ENCODE data around the gene MIER1.
"Not testable (repeated sequence)": the region's sequence is repeated elsewhere in the genome, so short reads cannot be mapped to it uniquely, and the experiment has no call there.

The MIER1 gene

DNA sequence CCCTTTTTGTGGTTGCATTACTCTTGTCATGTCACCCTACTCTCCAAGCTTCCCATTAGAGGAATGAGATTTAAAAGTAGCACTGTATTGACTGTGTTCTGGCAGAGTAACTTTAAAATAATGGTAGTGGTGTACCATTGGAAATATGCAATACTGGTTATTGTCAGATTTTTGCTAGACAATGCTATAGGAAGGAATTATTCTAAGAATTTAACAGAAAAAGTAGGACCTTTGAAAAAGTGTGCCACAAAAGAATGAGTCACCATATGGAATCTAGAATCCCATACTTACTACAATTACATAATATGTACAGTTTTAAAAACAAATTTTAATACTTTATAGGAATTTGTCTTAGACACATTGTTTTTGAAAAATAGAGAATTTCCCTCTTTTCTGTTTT lies 13.8 kb downstream of the MIER1 start:
- no peak for DNase-seq (ENCODE audit: low spot score)

DNA sequence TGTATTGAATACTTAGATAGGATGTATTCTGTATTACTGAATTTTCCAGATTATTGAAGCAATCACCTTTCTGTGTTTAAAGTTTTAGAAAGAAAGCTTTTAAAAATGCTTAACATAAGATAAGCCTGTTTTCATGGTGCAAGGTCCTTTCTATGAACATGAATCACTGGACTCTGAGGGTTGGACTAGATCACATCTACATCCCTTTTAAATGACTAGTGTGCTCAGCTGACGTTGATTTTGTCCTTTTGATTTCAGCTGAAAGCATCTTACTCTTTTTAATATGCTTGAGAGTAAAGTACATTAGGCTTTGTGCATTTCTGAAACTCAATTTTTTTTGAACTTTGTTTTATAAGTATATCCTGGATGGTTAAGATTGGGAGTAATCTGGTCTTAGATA lies 16.2 kb downstream of the MIER1 start:
- no peak for DNase-seq (ENCODE audit: low spot score)

DNA sequence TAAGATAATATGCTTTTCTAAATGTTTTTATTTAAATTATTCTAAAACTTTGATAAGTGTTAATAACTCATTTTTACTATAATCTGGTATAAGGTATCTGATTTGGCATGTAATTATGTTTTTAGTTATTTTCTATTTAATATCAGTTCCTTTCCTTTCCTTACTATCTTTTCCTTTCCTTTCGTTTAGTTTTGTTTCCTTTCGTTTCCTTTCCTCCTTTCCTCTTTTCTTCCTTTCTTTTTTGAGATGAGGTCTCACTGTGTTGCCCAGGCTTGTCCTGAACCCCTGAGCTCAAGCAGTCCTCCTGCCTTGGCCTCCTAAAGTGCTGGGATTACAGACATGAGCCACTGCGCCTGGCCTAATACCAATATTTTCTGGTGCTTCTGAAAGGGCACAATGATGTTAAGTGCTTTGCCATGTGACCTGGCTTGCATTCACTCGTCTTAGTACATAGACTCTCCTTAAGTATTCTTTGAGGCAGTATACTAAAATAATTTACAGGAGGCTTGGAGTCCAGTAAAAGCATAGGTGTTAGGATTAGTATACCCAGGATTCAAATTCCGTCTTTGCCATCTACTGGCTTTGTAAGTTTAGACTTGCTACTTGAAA lies 18.7 kb downstream of the MIER1 start:
- DNase-seq (ENCODE audit: low spot score) = no peak

GRCh38 chr1:66944330-66945274 lies 19.8 kb downstream of the MIER1 start:
- no peak for DNase-seq (ENCODE audit: low spot score)

GRCh38 chr1:66945316-66945715 lies 20.5 kb downstream of the MIER1 start:
- DNase-seq (ENCODE audit: low spot score) = no peak

- no peak for DNase-seq (ENCODE audit: low spot score)
Observed at GRCh38 chr1:66947267-66947666, 22.5 kb downstream of the MIER1 start.

DNA sequence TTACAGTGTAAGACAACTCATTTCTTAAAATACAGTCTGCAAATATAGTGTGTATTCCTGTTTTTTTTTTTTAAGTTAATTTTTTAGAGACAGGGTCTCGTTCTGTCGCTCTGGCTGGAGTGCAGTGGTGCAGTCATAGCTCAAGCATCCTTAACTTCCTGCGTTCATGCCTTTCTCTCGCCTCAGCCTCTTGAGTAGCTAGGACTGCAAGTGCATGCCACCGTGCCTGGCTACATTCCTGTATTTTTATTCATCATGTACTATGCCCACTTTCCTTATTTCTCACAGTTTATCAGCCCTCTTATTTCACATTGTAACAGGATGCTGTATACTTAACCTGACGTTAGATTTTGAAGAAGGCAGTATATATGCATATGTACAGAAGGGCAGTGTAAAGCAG lies 26.7 kb downstream of the MIER1 start:
- DNase-seq (ENCODE audit: low spot score) = no peak

- no peak for DNase-seq (ENCODE audit: low spot score)
Observed at GRCh38 chr1:66954208-66954607, 29.4 kb downstream of the MIER1 start.

- DNase-seq (ENCODE audit: low spot score) = no peak
Observed at GRCh38 chr1:66957938-66958337, 33.1 kb downstream of the MIER1 start.

DNA sequence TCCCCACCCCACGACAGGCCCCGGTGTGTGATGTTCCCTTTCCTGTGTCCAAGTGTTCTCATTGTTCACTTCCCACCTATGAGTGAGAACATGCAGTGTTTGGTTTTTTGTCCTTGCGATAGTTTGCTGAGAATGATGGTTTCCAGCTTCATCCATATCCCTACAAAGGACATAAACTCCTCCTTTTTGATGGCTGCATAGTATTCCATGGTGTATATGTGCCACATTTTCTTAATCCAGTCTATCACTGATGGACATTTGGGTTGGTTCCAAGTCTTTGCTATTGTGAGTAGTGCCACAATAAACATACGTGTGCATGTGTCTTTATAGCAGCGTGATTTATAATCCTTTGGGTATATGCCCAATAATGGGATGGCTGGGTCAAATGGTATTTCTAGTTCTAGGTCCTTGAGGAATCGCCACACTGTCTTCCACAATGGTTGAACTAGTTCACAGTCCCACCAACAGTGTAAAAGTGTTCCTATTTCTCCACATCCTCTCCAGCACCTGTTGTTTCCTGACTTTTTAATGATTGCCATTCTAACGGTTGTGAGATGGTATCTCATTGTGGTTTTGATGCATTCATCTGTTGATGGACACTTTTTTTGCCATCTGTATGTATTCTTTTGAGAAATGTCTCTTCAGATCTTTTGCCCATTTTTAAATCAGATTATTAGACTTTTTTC lies 41.5 kb downstream of the MIER1 start:
- DNase-seq (ENCODE audit: low spot score) = not testable (repeated sequence)

GRCh38 chr1:66968574-66968973 lies 43.8 kb downstream of the MIER1 start:
- DNase-seq (ENCODE audit: low spot score) = no peak

- no peak for DNase-seq (ENCODE audit: low spot score)
Observed at GRCh38 chr1:66978201-66978600, 53.4 kb downstream of the MIER1 start.

- DNase-seq (ENCODE audit: low spot score) = not testable (repeated sequence)
Observed at GRCh38 chr1:66979621-66980020, 54.8 kb downstream of the MIER1 start.

GRCh38 chr1:66980745-66981367 lies 56.1 kb downstream of the MIER1 start:
- DNase-seq (ENCODE audit: low spot score) = no peak

DNA sequence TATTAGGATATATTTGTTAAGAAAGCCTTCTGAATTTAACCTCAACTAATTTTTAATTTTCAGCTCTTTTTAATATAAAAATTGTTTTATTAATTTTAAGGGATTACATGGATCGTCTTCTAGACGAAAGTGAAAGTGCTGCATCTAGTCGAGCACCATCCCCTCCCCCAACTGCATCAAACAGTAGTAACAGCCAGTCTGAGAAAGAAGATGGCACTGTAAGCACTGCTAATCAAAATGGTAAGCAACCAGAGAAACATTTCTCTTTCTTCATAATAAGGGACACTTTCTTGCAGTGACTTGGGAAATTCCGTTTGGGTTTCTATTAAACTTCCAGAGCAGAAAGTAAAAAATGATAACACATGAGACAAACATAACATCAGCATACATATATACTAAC lies 56.9 kb downstream of the MIER1 start:
- DNase-seq (ENCODE audit: low spot score) = peak; percentile 64

- no peak for DNase-seq (ENCODE audit: low spot score)
Observed at GRCh38 chr1:66982561-66983260, 57.9 kb downstream of the MIER1 start.

GRCh38 chr1:66984491-66984890 lies 59.7 kb downstream of the MIER1 start:
- no peak for DNase-seq (ENCODE audit: low spot score)

DNA sequence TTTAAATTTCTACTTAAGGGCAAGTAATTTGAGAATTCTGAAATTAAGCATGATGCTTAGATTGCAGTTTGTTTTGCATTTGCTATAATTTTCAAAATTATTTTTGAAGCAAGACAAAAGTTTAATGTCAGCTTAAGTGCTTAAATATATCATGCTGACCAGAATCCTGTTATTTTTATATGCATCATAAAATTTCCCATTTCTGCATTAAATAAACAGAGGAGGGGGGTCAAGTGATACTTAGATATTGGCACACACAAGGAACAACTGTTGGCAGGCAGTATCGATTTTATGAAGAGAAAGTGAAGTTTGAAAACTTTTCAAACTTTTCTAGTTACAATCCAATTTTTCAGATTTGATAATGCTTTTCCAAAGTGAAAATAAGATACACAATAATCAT lies 61.0 kb downstream of the MIER1 start:
- no peak for DNase-seq (ENCODE audit: low spot score)

DNA sequence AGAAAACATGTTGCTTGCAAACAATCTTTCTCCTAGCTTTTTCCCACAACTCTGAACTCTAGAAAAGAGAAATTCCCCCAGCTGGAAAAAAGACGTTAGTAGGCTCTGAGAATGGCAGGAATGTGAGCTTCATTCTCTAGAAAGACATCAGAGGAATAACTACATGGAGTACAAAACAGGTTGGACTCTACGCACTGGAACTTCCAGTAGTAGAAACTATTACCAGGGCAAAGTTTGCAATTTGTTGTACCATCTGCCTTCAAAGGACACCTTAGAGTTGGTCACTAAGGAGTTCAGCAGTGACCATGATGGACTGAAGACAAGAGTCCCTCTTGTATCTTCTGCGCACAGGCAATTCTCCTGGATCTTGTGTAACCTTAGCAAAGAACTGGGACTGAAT lies 68.3 kb downstream of the MIER1 start:
- DNase-seq (ENCODE audit: low spot score) = no peak

DNA sequence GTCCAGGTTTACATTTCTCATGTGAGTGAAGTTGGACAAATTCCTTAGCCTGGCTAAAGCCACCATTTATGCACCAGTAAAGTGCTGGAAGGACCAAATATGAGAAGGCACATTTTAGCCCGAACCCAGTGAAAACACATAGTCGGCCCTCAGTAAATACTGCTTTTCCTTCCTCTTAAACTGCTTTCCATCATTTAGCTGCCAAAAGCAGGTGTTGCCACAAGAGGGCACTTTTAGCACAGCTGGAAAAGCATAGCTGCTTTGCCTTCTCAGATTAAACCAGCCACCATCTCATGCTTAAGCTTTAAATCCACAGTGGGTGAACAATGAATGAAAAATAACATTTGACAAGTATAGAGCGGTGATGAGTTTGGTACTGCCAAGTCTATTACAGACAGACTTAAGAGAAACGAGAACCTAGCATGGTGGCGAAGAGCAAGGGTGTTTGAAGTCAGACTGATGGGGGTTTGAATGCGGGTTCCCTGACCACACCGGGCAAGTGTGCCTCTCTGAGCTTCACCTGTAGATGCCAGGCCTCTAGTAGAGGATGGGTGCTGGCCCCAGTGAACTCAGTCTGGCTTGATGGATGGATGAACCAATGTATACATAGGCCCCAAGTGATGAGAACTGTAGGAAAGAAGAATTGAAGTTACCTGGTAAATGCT lies 71.4 kb downstream of the MIER1 start:
- peak; percentile 64 for DNase-seq (ENCODE audit: low spot score)

DNA sequence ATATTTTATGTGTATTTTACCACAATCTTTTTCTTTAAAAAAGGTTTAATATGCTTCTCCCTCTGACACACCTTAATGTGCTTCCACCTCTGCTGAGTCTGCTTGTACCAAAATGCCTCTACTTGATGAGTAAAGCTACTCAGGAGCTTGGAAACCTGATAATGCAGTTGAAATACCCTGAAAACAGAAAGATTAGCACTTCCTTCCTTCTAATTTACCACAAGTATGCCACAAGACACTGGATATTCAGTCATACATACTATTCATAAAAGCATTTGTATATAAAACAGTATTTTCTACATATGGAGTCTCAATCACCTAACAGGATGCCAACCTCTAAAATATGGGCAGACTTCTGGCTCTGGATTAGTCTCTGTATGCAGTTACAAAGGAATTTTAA lies 74.2 kb downstream of the MIER1 start:
- DNase-seq (ENCODE audit: low spot score) = no peak

Data from CD4-positive, alpha-beta T cell treated with Interleukin-2 at 100 ng/mL for 4 hours (primary cell).